SK-N-SH (cell line): Measurements from ENCODE around the gene LTA4H.

ENCODE experiments used
- CTCF ChIP-seq: fragments of 200-600 bp; sonication (generic); IDR thresholded peaks from 2 replicates; pipeline ENCODE4 v1.6.1; 2017; ENCODE audit warnings: antibody characterized with exemption, mild to moderate bottlenecking, moderate library complexity
- EP300 ChIP-seq, 2 experiments: IDR thresholded peaks; 2 replicates each; pipeline versions ENCODE4 v1.4.0 to v1.6.1; 2012; ENCODE audit warnings: borderline replicate concordance in 1 of 2, low read depth in 1 of 2, low read length in 1 of 2
- MXI1 ChIP-seq: IDR thresholded peaks from 2 replicates; pipeline ENCODE4 v1.6.1; 2012; ENCODE audit warnings: mild to moderate bottlenecking, low read depth, low read length, improper control_type of control experiment
- POLR2AphosphoS5 ChIP-seq: IDR thresholded peaks from 2 replicates; pipeline ENCODE4 v1.6.1; 2012; ENCODE audit warnings: low read depth, low read length
- SIN3A ChIP-seq: IDR thresholded peaks from 2 replicates; pipeline ENCODE4 v1.6.1; 2012; ENCODE audit warnings: low read depth, mild to moderate bottlenecking, low read length, moderate library complexity, borderline replicate concordance

GRCh38 chr12:96006727-96007126 lies 28.7 kb downstream of the LTA4H start:
- TF ChIP-seq POLR2AphosphoS5 (no peak), MXI1 (no peak), SIN3A (no peak), CTCF (no peak), EP300 (IDR thresholded peaks at IDR 0.05; ENCODE audit: borderline replicate concordance in 1 of 2, low read depth in 1 of 2, low read length in 1 of 2) (no peak)
